ENCODE data around the gene AGAP1.

GRCh38 chr2:236176417-236176816 lies 682.6 kb downstream of the AGAP1 start:
- TF ChIP-seq, protein P1, sequence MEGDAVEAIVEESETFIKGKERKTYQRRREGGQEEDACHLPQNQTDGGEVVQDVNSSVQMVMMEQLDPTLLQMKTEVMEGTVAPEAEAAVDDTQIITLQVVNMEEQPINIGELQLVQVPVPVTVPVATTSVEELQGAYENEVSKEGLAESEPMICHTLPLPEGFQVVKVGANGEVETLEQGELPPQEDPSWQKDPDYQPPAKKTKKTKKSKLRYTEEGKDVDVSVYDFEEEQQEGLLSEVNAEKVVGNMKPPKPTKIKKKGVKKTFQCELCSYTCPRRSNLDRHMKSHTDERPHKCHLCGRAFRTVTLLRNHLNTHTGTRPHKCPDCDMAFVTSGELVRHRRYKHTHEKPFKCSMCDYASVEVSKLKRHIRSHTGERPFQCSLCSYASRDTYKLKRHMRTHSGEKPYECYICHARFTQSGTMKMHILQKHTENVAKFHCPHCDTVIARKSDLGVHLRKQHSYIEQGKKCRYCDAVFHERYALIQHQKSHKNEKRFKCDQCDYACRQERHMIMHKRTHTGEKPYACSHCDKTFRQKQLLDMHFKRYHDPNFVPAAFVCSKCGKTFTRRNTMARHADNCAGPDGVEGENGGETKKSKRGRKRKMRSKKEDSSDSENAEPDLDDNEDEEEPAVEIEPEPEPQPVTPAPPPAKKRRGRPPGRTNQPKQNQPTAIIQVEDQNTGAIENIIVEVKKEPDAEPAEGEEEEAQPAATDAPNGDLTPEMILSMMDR (conservative IDR thresholded peaks at IDR 0.05; ENCODE audit: low read length): peak; percentile 82
- no peak for TF ChIP-seq EZH2phosphoT487 (IDR thresholded peaks at IDR 0.05; ENCODE audit: borderline replicate concordance, low read depth, low read length)

All from OCI-LY7 (cell line).